NCI-H1417 (cell line): Measurements from ENCODE around the gene KRT7.
A peak's percentile ranks its signal among the peaks of the same experiment; 100 is the strongest.

ENCODE experiments used
- DNase-seq, 3 experiments: peaks; one replicate each; lab custom pipeline; 2025; lab: John Stamatoyannopoulos, UW

KRT7 gene

GRCh38 chr12:52232674-52233461 is at the start of gene KRT7:
TSS of gene KRT7 (plus strand) at chr12:52233243. CDS start at chr12:52233297, 54 bp downstream.
- DNase-seq = peak in 1 of 3 experiments; percentile 36

GRCh38 chr12:52183544-52183910 is 49.5 kb upstream of the KRT7 start:
- peak in 2 of 3 experiments; percentile 20 to 66 for DNase-seq

- DNase-seq = no peak
Measured at GRCh38 chr12:52183971-52184370, 49.1 kb upstream of the KRT7 start.

GRCh38 chr12:52184813-52185212 is 48.2 kb upstream of the KRT7 start:
- DNase-seq = no peak

GRCh38 chr12:52185400-52185967 is 47.6 kb upstream of the KRT7 start:
- peak in 2 of 3 experiments; percentile 32 to 40 for DNase-seq

- DNase-seq = peak in 2 of 3 experiments; percentile 59 to 77
Measured at GRCh38 chr12:52186118-52186840, 46.8 kb upstream of the KRT7 start.

GRCh38 chr12:52187206-52187605 is 45.8 kb upstream of the KRT7 start:
- no peak for DNase-seq

GRCh38 chr12:52187640-52188039 is 45.4 kb upstream of the KRT7 start:
- DNase-seq = no peak

- no peak for DNase-seq
Measured at GRCh38 chr12:52188658-52189057, 44.4 kb upstream of the KRT7 start.

- DNase-seq = no peak
Measured at GRCh38 chr12:52189376-52190174, 43.5 kb upstream of the KRT7 start.

GRCh38 chr12:52190860-52191729 is 41.9 kb upstream of the KRT7 start:
- DNase-seq = peak in 2 of 3 experiments; percentile 75 to 77

- peak; percentile 78 to 95 (median 93) for DNase-seq
Measured at GRCh38 chr12:52191841-52192791, 40.9 kb upstream of the KRT7 start, which contains the start of gene KRT80. TSS of gene KRT80 (minus strand) at chr12:52192014. CDS start at chr12:52191902, 112 bp downstream.

GRCh38 chr12:52193532-52193931 is 39.5 kb upstream of the KRT7 start:
- no peak for DNase-seq

GRCh38 chr12:52193991-52194390 is 39.1 kb upstream of the KRT7 start:
- peak in 1 of 3 experiments; percentile 37 for DNase-seq

GRCh38 chr12:52195065-52195730 is 37.8 kb upstream of the KRT7 start:
- no peak for DNase-seq

- peak in 2 of 3 experiments; percentile 58 to 84 for DNase-seq
Measured at GRCh38 chr12:52197371-52198231, 35.4 kb upstream of the KRT7 start.

GRCh38 chr12:52198454-52199215 is 34.4 kb upstream of the KRT7 start:
- peak; percentile 7 to 93 (median 79) for DNase-seq
